Measurements from ENCODE around the gene CST9L. TPM values are rescaled to one million over a fixed set of nuclear protein-coding genes. Genes with fewer than 3 reads are reported as not detected.

CST9L gene
- total RNA-seq, 2 experiments from 2014 or later = not detected

DNA sequence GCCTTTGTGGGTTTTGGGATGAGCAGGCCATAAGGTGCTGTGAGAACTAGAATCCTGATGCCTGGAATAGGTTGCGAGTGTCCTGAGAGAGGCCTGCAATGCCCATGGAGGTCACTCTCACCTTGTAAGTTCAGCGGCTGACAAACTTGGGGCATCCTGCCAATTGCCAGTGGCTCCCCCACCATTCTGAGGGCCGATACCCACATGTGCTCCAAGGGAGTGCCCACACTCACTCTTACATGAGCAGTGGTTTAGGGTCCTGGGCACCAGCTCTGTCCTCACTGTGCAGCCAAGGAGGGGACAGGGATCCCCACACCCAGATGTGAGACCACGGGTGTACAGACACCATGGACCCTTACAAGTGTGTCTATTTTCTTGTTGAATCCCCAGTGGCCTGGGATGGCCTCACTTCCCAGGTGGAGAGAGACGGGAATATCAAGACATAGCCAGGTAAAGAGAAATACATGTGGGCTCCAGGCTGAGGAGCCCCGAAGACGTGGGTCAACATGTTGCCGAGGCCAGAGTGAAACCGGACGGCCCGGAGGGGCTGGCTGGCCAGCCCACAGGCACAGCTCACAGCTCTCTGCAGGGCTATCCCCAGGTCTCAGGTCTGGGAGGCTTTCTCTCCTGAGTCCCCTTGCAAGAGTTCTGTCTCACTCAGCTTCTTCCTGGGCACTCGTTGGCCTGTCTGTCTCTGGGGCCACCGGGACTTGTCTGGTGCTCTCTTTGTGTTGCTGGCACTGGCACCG lies 39.4 kb upstream of the CST9L start:
- intact Hi-C loops (cut with DNase I, micrococcal nuclease) = loop anchor here (2.0 to 10.0 kb wide), 4 partner anchors 255 to 1273 kb away; partner anchors contain the start of gene NXT1 (in 1 of the 2)
- no peaks in the 10 kb centered on the region for H3K36me3 ChIP-seq (ENCODE audit: insufficient read depth, low read length)
- POLR2A ChIA-PET = no interaction called here

DNA sequence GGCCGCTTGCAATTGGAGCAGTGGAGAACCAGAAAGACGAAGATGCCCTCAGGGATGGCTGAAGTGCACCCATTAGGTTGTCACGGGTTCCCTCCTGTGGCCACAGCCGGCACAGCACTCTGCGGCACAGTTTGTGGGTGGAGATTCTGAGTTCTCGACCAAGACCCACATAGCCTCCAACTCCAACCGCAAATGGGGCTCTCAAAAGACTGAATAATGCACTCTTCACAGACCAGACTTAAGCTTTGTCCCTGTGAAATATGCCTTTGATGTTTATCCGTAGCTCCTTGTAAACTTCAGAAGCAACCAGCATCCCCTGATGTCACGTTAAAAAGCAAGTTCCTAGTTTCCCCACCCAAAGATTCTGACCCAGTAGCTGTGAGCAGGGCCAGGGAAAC lies 38.4 kb upstream of the CST9L start:
- intact Hi-C loops (cut with DNase I, micrococcal nuclease) = loop anchor here (1.0 to 10.0 kb wide), 4 partner anchors 164 to 1272 kb away; partner anchors contain the start of gene NXT1 (in 1 of the 2)
- ATAC-seq (ENCODE audit: poor library complexity) (peak; percentile 70), DNase-seq (peak; percentile 11 to 67 (median 45))
- POLR2A ChIA-PET = interaction anchor here (0.5 kb wide), 1 partner anchor 12 kb away, joined by 3 read pairs; no protein-coding TSS in a partner anchor
- Histone ChIP-seq H3K36me3 (ENCODE audit: insufficient read depth, low read length) (no peaks in the 10 kb centered on the region), H3K27ac (ENCODE audit: low read depth in 1 of 2, low read length in 2 of 2) (no peak overlapping the region), H3K4me3 (ENCODE audit: low read length) (no peak overlapping the region), H3K27me3 (ENCODE audit: control insufficient read depth in 1 of 2, insufficient read depth in 2 of 2, low read length in 2 of 2) (no peaks in the 10 kb centered on the region), H3K4me1 (ENCODE audit: insufficient read depth, low read length) (peaks cover 2% of the 10 kb centered on the region), H3K9me3 (ENCODE audit: control insufficient read depth in 1 of 2, insufficient read depth in 1 of 2, low read length in 2 of 2) (no peaks in the 10 kb centered on the region)
- Mint-ChIP-seq H3K4me3 (no peak overlapping the region), H3K4me1 (ENCODE audit: low read depth) (no peaks in the 10 kb centered on the region), H3K27ac (no peak overlapping the region), H3K36me3 (ENCODE audit: low read depth) (no peaks in the 10 kb centered on the region), H3K9me3 (no peaks in the 10 kb centered on the region), H3K27me3 (peaks cover 5% of the 10 kb centered on the region)
- CTCF ChIA-PET = no interaction called here
- TF ChIP-seq CTCF (IDR thresholded peaks at IDR 0.05) = peak; percentile 72

More for the DNA sequence above, 39.4 kb upstream of the CST9L start:
- Mint-ChIP-seq H3K4me3 (no peak overlapping the region), H3K27me3 (no peaks in the 10 kb centered on the region), H3K27ac (no peak overlapping the region), H3K36me3 (ENCODE audit: low read depth) (no peaks in the 10 kb centered on the region), H3K9me3 (no peaks in the 10 kb centered on the region), H3K4me1 (ENCODE audit: low read depth) (no peaks in the 10 kb centered on the region)
- Histone ChIP-seq H3K9me3 (ENCODE audit: control insufficient read depth in 1 of 2, insufficient read depth in 1 of 2, low read length in 2 of 2) (no peaks in the 10 kb centered on the region), H3K4me3 (ENCODE audit: low read length) (no peak overlapping the region), H3K27me3 (ENCODE audit: control insufficient read depth in 1 of 2, insufficient read depth in 2 of 2, low read length in 2 of 2) (no peaks in the 10 kb centered on the region), H3K4me1 (ENCODE audit: insufficient read depth, low read length) (peaks cover 2% of the 10 kb centered on the region), H3K27ac (ENCODE audit: low read depth in 1 of 2, low read length in 2 of 2) (no peak overlapping the region)
- ATAC-seq (ENCODE audit: poor library complexity) (no peak), DNase-seq (no peak)
- TF ChIP-seq CTCF (IDR thresholded peaks at IDR 0.05) = no peak
- CTCF ChIA-PET = no interaction called here

- Mint-ChIP-seq H3K9me3 (no peaks in the 10 kb centered on the region), H3K27ac (no peak within 1 kb of the TSS), H3K36me3 (ENCODE audit: low read depth) (no peaks in the 10 kb centered on the region), H3K4me3 (no peak within 1 kb of the TSS), H3K27me3 (peaks cover 5% of the 10 kb centered on the region), H3K4me1 (ENCODE audit: low read depth) (no peaks in the 10 kb centered on the region)
- TF ChIP-seq CTCF (IDR thresholded peaks at IDR 0.05) = no peak
- DNase-seq (no peak), ATAC-seq (ENCODE audit: poor library complexity) (no peak)
- Histone ChIP-seq H3K36me3 (ENCODE audit: insufficient read depth, low read length) (no peaks in the 10 kb centered on the region), H3K27ac (ENCODE audit: low read depth in 1 of 2, low read length in 2 of 2) (no peak within 1 kb of the TSS), H3K27me3 (ENCODE audit: control insufficient read depth in 1 of 2, insufficient read depth in 2 of 2, low read length in 2 of 2) (no peaks in the 10 kb centered on the region), H3K4me1 (ENCODE audit: insufficient read depth, low read length) (peaks cover 2% of the 10 kb centered on the region), H3K9me3 (ENCODE audit: control insufficient read depth in 1 of 2, insufficient read depth in 1 of 2, low read length in 2 of 2) (no peaks in the 10 kb centered on the region), H3K4me3 (ENCODE audit: low read length) (no peak within 1 kb of the TSS)
- intact Hi-C loops (cut with DNase I, micrococcal nuclease) = loop anchor here (1.0 to 10.0 kb wide), 5 partner anchors 161 to 1271 kb away; partner anchors contain the start of gene NXT1 (in 1 of the 2)
- CTCF ChIA-PET = no interaction called here
- POLR2A ChIA-PET = no interaction called here
These were observed 37.8 kb upstream of the CST9L start, which contains the start of gene CST9 for GRCh38 chr20:23605867-23606651. TSS of gene CST9 (minus strand) at chr20:23605917. CDS start at chr20:23605864, 53 bp downstream.

Data from CD4-positive, alpha-beta T cell (primary cell).